GM19193 (cell line): ENCODE measurements around the gene COL13A1.

ENCODE experiments used
- POLR2A ChIP-seq: IDR thresholded peaks from 4 replicates; pipeline ENCODE4 v1.6.1; 2011; ENCODE audit not compliant: insufficient read depth, insufficient read length; ENCODE audit errors: extremely low read depth

Gene COL13A1

GRCh38 chr10:69925111-69925510 lies 123.4 kb downstream of the COL13A1 start:
- TF ChIP-seq POLR2A, result no peak

- TF ChIP-seq POLR2A, result no peak
Observed at GRCh38 chr10:69928339-69928738, 126.6 kb downstream of the COL13A1 start.

- TF ChIP-seq POLR2A, result no peak
Observed at GRCh38 chr10:69929575-69929974, 127.9 kb downstream of the COL13A1 start.

GRCh38 chr10:69934768-69935167 lies 133.1 kb downstream of the COL13A1 start:
- no peak for TF ChIP-seq POLR2A

GRCh38 chr10:69936091-69936490 lies 134.4 kb downstream of the COL13A1 start:
- no peak for TF ChIP-seq POLR2A

GRCh38 chr10:69938541-69938991 lies 136.9 kb downstream of the COL13A1 start:
- TF ChIP-seq POLR2A, result no peak

- no peak for TF ChIP-seq POLR2A
Observed at GRCh38 chr10:69939061-69939460, 137.4 kb downstream of the COL13A1 start.

- no peak for TF ChIP-seq POLR2A
Observed at GRCh38 chr10:69939481-69939880, 137.8 kb downstream of the COL13A1 start.

- TF ChIP-seq POLR2A, result no peak
Observed at GRCh38 chr10:69941730-69942129, 140.0 kb downstream of the COL13A1 start.

GRCh38 chr10:69943292-69943820 lies 141.7 kb downstream of the COL13A1 start:
- no peak for TF ChIP-seq POLR2A

- no peak for TF ChIP-seq POLR2A
Observed at GRCh38 chr10:69944761-69945160, 143.1 kb downstream of the COL13A1 start.

- TF ChIP-seq POLR2A, result no peak
Observed at GRCh38 chr10:69948261-69948660, 146.6 kb downstream of the COL13A1 start.

- no peak for TF ChIP-seq POLR2A
Observed at GRCh38 chr10:69949770-69950169, 148.1 kb downstream of the COL13A1 start.

GRCh38 chr10:69951658-69952057 lies 150.0 kb downstream of the COL13A1 start:
- TF ChIP-seq POLR2A, result no peak

GRCh38 chr10:69952069-69952800 lies 150.5 kb downstream of the COL13A1 start:
- no peak for TF ChIP-seq POLR2A

- no peak for TF ChIP-seq POLR2A
Observed at GRCh38 chr10:69952821-69953221, 151.1 kb downstream of the COL13A1 start.
